NCI-H1105 treated with DMSO at 0.1 percent for 48 hours (cell line): ENCODE data around the gene GLYR1.

Experiments used
- DNase-seq: peaks from one replicate; lab custom pipeline; 2025; lab: John Stamatoyannopoulos, UW

The GLYR1 gene

GRCh38 chr16:4879049-4879448 is 32.0 kb upstream of the GLYR1 start:
- no peak for DNase-seq

GRCh38 chr16:4877380-4877685 is 30.2 kb upstream of the GLYR1 start:
- DNase-seq, result no peak

GRCh38 chr16:4876646-4877379 is 29.7 kb upstream of the GLYR1 start:
- DNase-seq, result no peak

- no peak for DNase-seq
Measured at GRCh38 chr16:4874666-4875065, 27.6 kb upstream of the GLYR1 start.

- no peak for DNase-seq
Measured at GRCh38 chr16:4873091-4873490, 26.0 kb upstream of the GLYR1 start.

- no peak for DNase-seq
Measured at GRCh38 chr16:4871071-4871470, 24.0 kb upstream of the GLYR1 start.

GRCh38 chr16:4870138-4870671 is 23.1 kb upstream of the GLYR1 start:
- no peak for DNase-seq

GRCh38 chr16:4869147-4869805 is 22.2 kb upstream of the GLYR1 start:
- DNase-seq, result no peak

- DNase-seq, result no peak
Measured at GRCh38 chr16:4868535-4868934, 21.4 kb upstream of the GLYR1 start.

GRCh38 chr16:4868026-4868425 is 20.9 kb upstream of the GLYR1 start:
- no peak for DNase-seq

- no peak for DNase-seq
Measured at GRCh38 chr16:4866586-4866985, 19.5 kb upstream of the GLYR1 start.

- no peak for DNase-seq
Measured at GRCh38 chr16:4865231-4865860, 18.3 kb upstream of the GLYR1 start.

- DNase-seq, result no peak
Measured at GRCh38 chr16:4864728-4865127, 17.6 kb upstream of the GLYR1 start.

GRCh38 chr16:4862639-4863038 is 15.6 kb upstream of the GLYR1 start:
- no peak for DNase-seq

- no peak for DNase-seq
Measured at GRCh38 chr16:4860727-4861342, 13.7 kb upstream of the GLYR1 start.

- no peak for DNase-seq
Measured at GRCh38 chr16:4859900-4860255, 12.8 kb upstream of the GLYR1 start.

- no peak for DNase-seq
Measured at GRCh38 chr16:4859190-4859899, 12.3 kb upstream of the GLYR1 start.

- no peak for DNase-seq
Measured at GRCh38 chr16:4855804-4856203, 8.7 kb upstream of the GLYR1 start.

GRCh38 chr16:4855371-4855770 is 8.3 kb upstream of the GLYR1 start:
- no peak for DNase-seq

- no peak for DNase-seq
Measured at GRCh38 chr16:4852221-4852872, 5.3 kb upstream of the GLYR1 start.

- no peak for DNase-seq
Measured at GRCh38 chr16:4850211-4850610, 3.1 kb upstream of the GLYR1 start.
